HG02623 (cell line): ENCODE data around the gene QPCT.
"Not testable (repeated sequence)": the region's sequence is repeated elsewhere in the genome, so short reads cannot be mapped to it uniquely, and the experiment has no call there.

Experiments
- ATAC-seq: cut with Tn5 transposase; IDR thresholded peaks from one replicate; pipeline ENCODE4 v1.9.1; 2021; ENCODE audit warnings: moderate library complexity; ENCODE audit not compliant: unreplicated experiment

The QPCT gene

GRCh38 chr2:37357530-37357929, 13.1 kb downstream of the QPCT start:
- ATAC-seq, result no peak

GRCh38 chr2:37358466-37358865, 14.0 kb downstream of the QPCT start:
- no peak for ATAC-seq

- no peak for ATAC-seq
Measured at GRCh38 chr2:37361216-37361815, 16.9 kb downstream of the QPCT start.

GRCh38 chr2:37361994-37362698, 17.7 kb downstream of the QPCT start:
- no peak for ATAC-seq

- ATAC-seq, result no peak
Measured at GRCh38 chr2:37364351-37364750, 19.9 kb downstream of the QPCT start.

GRCh38 chr2:37365669-37366068, 21.2 kb downstream of the QPCT start:
- ATAC-seq, result peak; percentile 58

GRCh38 chr2:37366773-37367172, 22.3 kb downstream of the QPCT start:
- ATAC-seq, result no peak

- ATAC-seq, result no peak
Measured at GRCh38 chr2:37367310-37367709, 22.9 kb downstream of the QPCT start.

- no peak for ATAC-seq
Measured at GRCh38 chr2:37367984-37368383, 23.6 kb downstream of the QPCT start.

GRCh38 chr2:37370666-37371065, 26.2 kb downstream of the QPCT start:
- ATAC-seq, result no peak

- no peak for ATAC-seq
Measured at GRCh38 chr2:37372000-37372399, 27.6 kb downstream of the QPCT start.

GRCh38 chr2:37375741-37376288, 31.4 kb downstream of the QPCT start:
- ATAC-seq, result peak; percentile 11

GRCh38 chr2:37376421-37377186, 32.2 kb downstream of the QPCT start:
- ATAC-seq, result peak; percentile 87

GRCh38 chr2:37377187-37377532, 32.7 kb downstream of the QPCT start:
- peak; percentile 46 for ATAC-seq

- ATAC-seq, result no peak
Measured at GRCh38 chr2:37378411-37378810, 34.0 kb downstream of the QPCT start.

GRCh38 chr2:37379881-37380296, 35.5 kb downstream of the QPCT start:
- ATAC-seq, result no peak

GRCh38 chr2:37380787-37381186, 36.4 kb downstream of the QPCT start:
- not testable (repeated sequence) for ATAC-seq

- not testable (repeated sequence) for ATAC-seq
Measured at GRCh38 chr2:37384261-37384660, 39.8 kb downstream of the QPCT start.

GRCh38 chr2:37387148-37387835, 42.9 kb downstream of the QPCT start:
- ATAC-seq, result no peak

- ATAC-seq, result no peak
Measured at GRCh38 chr2:37388074-37388473, 43.6 kb downstream of the QPCT start.

GRCh38 chr2:37389395-37389794, 45.0 kb downstream of the QPCT start:
- no peak for ATAC-seq
